Right lobe of liver (tissue), 6 donors: ENCODE results near the gene CNTN5. TPM values are rescaled to one million over a fixed set of nuclear protein-coding genes. Genes with fewer than 3 reads are reported as not detected.

Experiments
- ATAC-seq, 4 donors: fragments of 200-7000 bp; cut with Tn5 transposase; one replicate each; pipeline ENCODE4 v1.9.1; 2020; ENCODE audit warnings: mild to moderate bottlenecking in 4 of 4, moderate library complexity in 4 of 4
- DNase-seq, 3 donors: peaks; one replicate each; pipeline ENCODE4 v3.0.0-alpha.2; 2020
- H3K27ac ChIP-seq, 3 donors: fragments of 200-600 bp; one replicate each; pipeline ENCODE4 v1.8.0; 2022
- H3K27me3 ChIP-seq, 2 donors: fragments of 200-600 bp; one replicate each; pipeline ENCODE4 v1.8.0; 2022
- H3K36me3 ChIP-seq, 4 donors: fragments of 200-600 bp; sonication (generic) in 1 of 4; one replicate each; pipeline versions ENCODE4 v1.5.1 to v1.8.0; 2017 to 2022; ENCODE audit warnings: control low read depth in 1 of 4
- H3K4me1 ChIP-seq, 4 donors: fragments of 200-600 bp; sonication (generic) in 1 of 4; one replicate each; pipeline versions ENCODE4 v1.5.1 to v1.8.0; 2017 to 2022; ENCODE audit warnings: control low read depth in 1 of 4
- H3K4me3 ChIP-seq, 3 donors: fragments of 200-600 bp; one replicate each; pipeline ENCODE4 v1.8.0; 2022
- H3K9me3 ChIP-seq, 4 donors: fragments of 200-600 bp; sonication (generic) in 1 of 4; one replicate each; pipeline versions ENCODE4 v1.5.1 to v1.8.0; 2017 to 2022; ENCODE audit warnings: control low read depth in 1 of 4
- CTCF ChIP-seq, 4 donors: fragments of 200-600 bp in 3 of 4; fragments of 450-650 bp in 1 of 4; IDR thresholded peaks; one replicate each; pipeline versions ENCODE4 v1.5.1 to v1.8.0; 2016 to 2022; ENCODE audit warnings: antibody characterized with exemption in 4 of 4, mild to moderate bottlenecking in 2 of 4
- POLR2A ChIP-seq: fragments of 450-650 bp; IDR thresholded peaks from one replicate; pipeline ENCODE4 v1.6.1; 2017; ENCODE audit warnings: antibody characterized with exemption, mild to moderate bottlenecking
- WGBS: methylation state at CpG from one replicate; pipeline ENCODE4 v1.1.6; 2018; ENCODE audit warnings: low coverage, low lambda C conversion rate; ENCODE audit not compliant: insufficient coverage; ENCODE audit errors: missing lambda C conversion rate; 5-methylcytosine and 5-hydroxymethylcytosine counted together
- intact Hi-C, 2 donors: fragments of 100-400 bp; cut with DNase I; formaldehyde crosslinking; loops; one replicate each; pipeline versions ENCODE4 v1.11.2 to v1.14.1; 2022
- total RNA-seq, 6 experiments: library from RNA; depleted of rRNA in 2 of 6; stranded (reverse); fragments of >200 nt in 2 of 6; fragmentation: NEBNext Ultra II Directional in 3 of 6; extraction: Animal tissue kit (Norgen Biotek cat#: 25700) in 3 of 6; gene quantifications; one replicate each; pipeline versions ENCODE4 v1.1.0 to v1.2.4, GENCODE V29; 2016 to 2023
- donor health status: DM: no; HTN: yes; CAD: no.
- donor health status: DM: no; HTN: no; CAD: no.
- donor health status: DM: no; HTN: no; CAD: no.
- donor health status: DM: no; HTN: yes; CAD: no.
- donor health status: DM: no; HTN: yes; CAD: no.

Gene CNTN5
- total RNA-seq, 6 experiments from 2014 or later = 0.13 to 0.19 TPM; not detected in 4

- H3K27ac ChIP-seq = no peak overlapping the region
- no peaks in the 10 kb centered on the region for H3K4me1 ChIP-seq
- DNase-seq = no peak
- no peaks in the 10 kb centered on the region for H3K36me3 ChIP-seq
- intact Hi-C loops = no loop called here
- no peaks in the 10 kb centered on the region for H3K27me3 ChIP-seq
- TF ChIP-seq CTCF (IDR thresholded peaks at IDR 0.05) (no peak), POLR2A (no peak)
- H3K4me3 ChIP-seq = no peak overlapping the region
- H3K9me3 ChIP-seq = no peaks in the 10 kb centered on the region
- no peak for ATAC-seq
- 40% methylated on average over 5 of the region's 5 CpGs for WGBS
These were observed 860.9 kb downstream of the CNTN5 start for GRCh38 chr11:99881610-99882009.

GRCh38 chr11:99884750-99885149, 864.0 kb downstream of the CNTN5 start:
- no peaks in the 10 kb centered on the region for H3K27me3 ChIP-seq
- intact Hi-C loops = no loop called here
- 71% methylated on average over 6 of the region's 6 CpGs for WGBS
- TF ChIP-seq POLR2A = no peak
- no peak for TF ChIP-seq CTCF (IDR thresholded peaks at IDR 0.05)
- ATAC-seq = no peak
- no peaks in the 10 kb centered on the region for H3K9me3 ChIP-seq
- H3K36me3 ChIP-seq = no peaks in the 10 kb centered on the region
- no peak overlapping the region for H3K4me3 ChIP-seq
- no peak for DNase-seq
- no peaks in the 10 kb centered on the region for H3K4me1 ChIP-seq
- no peak overlapping the region for H3K27ac ChIP-seq

GRCh38 chr11:99887481-99887880, 866.7 kb downstream of the CNTN5 start:
- Histone ChIP-seq H3K4me1 (no peaks in the 10 kb centered on the region), H3K27ac (no peak overlapping the region), H3K27me3 (no peaks in the 10 kb centered on the region), H3K36me3 (no peaks in the 10 kb centered on the region), H3K9me3 (no peaks in the 10 kb centered on the region), H3K4me3 (no peak overlapping the region)
- intact Hi-C loops = no loop called here
- WGBS = 0% methylated on average over 1 of the region's 5 CpGs
- ATAC-seq = no peak
- TF ChIP-seq POLR2A (no peak), CTCF (IDR thresholded peaks at IDR 0.05) (no peak)
- no peak for DNase-seq

GRCh38 chr11:99893811-99894210, 873.1 kb downstream of the CNTN5 start:
- WGBS = 10% methylated on average over 1 of the region's 1 CpG
- TF ChIP-seq POLR2A (no peak), CTCF (IDR thresholded peaks at IDR 0.05) (no peak)
- intact Hi-C loops = no loop called here

GRCh38 chr11:99901175-99901574, 880.4 kb downstream of the CNTN5 start:
- no peak overlapping the region for H3K27ac ChIP-seq
- WGBS = 59% methylated on average over 3 of the region's 3 CpGs
- TF ChIP-seq CTCF (IDR thresholded peaks at IDR 0.05) (no peak), POLR2A (no peak)
- H3K9me3 ChIP-seq = no peaks in the 10 kb centered on the region
- no peak overlapping the region for H3K4me3 ChIP-seq
- DNase-seq (no peak), ATAC-seq (no peak)
- no peaks in the 10 kb centered on the region for H3K4me1 ChIP-seq
- no peaks in the 10 kb centered on the region for H3K27me3 ChIP-seq
- H3K36me3 ChIP-seq = no peaks in the 10 kb centered on the region
- intact Hi-C loops = no loop called here

More at GRCh38 chr11:99893811-99894210, 873.1 kb downstream of the CNTN5 start:
- ATAC-seq = no peak
- no peak overlapping the region for H3K27ac ChIP-seq
- no peaks in the 10 kb centered on the region for H3K9me3 ChIP-seq
- DNase-seq = no peak
- no peak overlapping the region for H3K4me3 ChIP-seq
- no peaks in the 10 kb centered on the region for H3K4me1 ChIP-seq
- no peaks in the 10 kb centered on the region for H3K27me3 ChIP-seq
- H3K36me3 ChIP-seq = no peaks in the 10 kb centered on the region
